GM23338 (cell line): Measurements from ENCODE around the gene RNLS. TPM values are rescaled to one million over a fixed set of nuclear protein-coding genes. Genes with fewer than 3 reads are reported as not detected.

Experiments
- ATAC-seq: fragments of 200-7000 bp; cut with Tn5 transposase; 3 replicates; pipeline ENCODE4 v1.9.1; 2020
- DNase-seq: peaks from one replicate; pipeline ENCODE4 v3.0.0-alpha.2; 2015; ENCODE audit warnings: low spot score
- H2AFZ ChIP-seq: fragments of 200-600 bp; sonication (generic); 2 replicates; pipeline ENCODE4 v1.8.0; 2016; ENCODE audit warnings: antibody characterized with exemption, mild to moderate bottlenecking, moderate library complexity
- H3F3A ChIP-seq: fragments of 200-600 bp; sonication (generic); replicated peaks from 2 replicates; pipeline ENCODE4 v1.8.0; 2017; ENCODE audit warnings: antibody characterized with exemption, mixed run types, low read depth
- H3K27ac ChIP-seq: fragments of 200-600 bp; sonication (generic); 2 replicates; pipeline ENCODE4 v1.6.1; 2016; ENCODE audit warnings: low read depth
- H3K27me3 ChIP-seq: fragments of 200-600 bp; sonication (generic); 2 replicates; pipeline ENCODE4 v1.8.0; 2016; ENCODE audit warnings: mild to moderate bottlenecking, mixed run types, moderate library complexity; ENCODE audit not compliant: insufficient read depth
- H3K36me3 ChIP-seq: fragments of 200-600 bp; sonication (generic); 2 replicates; pipeline ENCODE4 v1.8.0; 2016; ENCODE audit warnings: mild to moderate bottlenecking; ENCODE audit not compliant: insufficient read depth
- H3K4me1 ChIP-seq: fragments of 200-600 bp; sonication (generic); 2 replicates; pipeline ENCODE4 v1.8.0; 2016; ENCODE audit warnings: mild to moderate bottlenecking, moderate library complexity; ENCODE audit not compliant: insufficient read depth
- H3K4me2 ChIP-seq: fragments of 200-600 bp; sonication (generic); 2 replicates; pipeline ENCODE4 v1.7.1; 2017; ENCODE audit warnings: mixed run types
- H3K4me3 ChIP-seq: fragments of 200-600 bp; sonication (generic); 2 replicates; pipeline ENCODE4 v1.6.1; 2016; ENCODE audit warnings: mixed run types
- H3K79me2 ChIP-seq: fragments of 200-600 bp; sonication (generic); replicated peaks from 2 replicates; pipeline ENCODE4 v1.8.0; 2017; ENCODE audit warnings: mild to moderate bottlenecking; ENCODE audit not compliant: insufficient read depth
- H3K9me2 ChIP-seq: fragments of 200-600 bp; sonication (generic); 2 replicates; pipeline ENCODE4 v1.8.0; 2017; ENCODE audit not compliant: insufficient read depth
- H4K20me1 ChIP-seq: fragments of 200-600 bp; sonication (generic); replicated peaks from 2 replicates; pipeline ENCODE4 v1.8.0; 2017; ENCODE audit warnings: mild to moderate bottlenecking; ENCODE audit not compliant: insufficient read depth
- H3K27ac Mint-ChIP-seq: 2 replicates; pipeline ENCODE4 v1.8.0; 2020; ENCODE audit warnings: inconsistent platforms, mild to moderate bottlenecking, moderate library complexity, mixed read lengths
- H3K27me3 Mint-ChIP-seq: 3 replicates; pipeline ENCODE4 v1.8.0; 2022; ENCODE audit warnings: low read depth, mild to moderate bottlenecking, moderate library complexity, mixed read lengths, inconsistent platforms; ENCODE audit not compliant: insufficient read depth, poor library complexity
- H3K36me3 Mint-ChIP-seq: 3 replicates; pipeline ENCODE4 v1.8.0; 2021; ENCODE audit warnings: low read depth, mild to moderate bottlenecking, inconsistent platforms, moderate library complexity, mixed read lengths
- H3K4me1 Mint-ChIP-seq: 3 replicates; pipeline ENCODE4 v1.8.0; 2020; ENCODE audit warnings: mild to moderate bottlenecking, inconsistent platforms, mixed read lengths
- H3K4me3 Mint-ChIP-seq: 3 replicates; pipeline ENCODE4 v1.8.0; 2021; ENCODE audit warnings: moderate library complexity, mild to moderate bottlenecking, inconsistent platforms, mixed read lengths
- H3K9me3 Mint-ChIP-seq: 3 replicates; pipeline ENCODE4 v1.8.0; 2020; ENCODE audit warnings: moderate library complexity, mild to moderate bottlenecking, inconsistent platforms, mixed read lengths
- CREB1 ChIP-seq: fragments of 250-450 bp; sonication (Bioruptor Pico); IDR thresholded peaks from 2 replicates; pipeline ENCODE4 v1.5.0; 2020; ENCODE audit warnings: low read depth, mild to moderate bottlenecking, moderate library complexity
- EZH2 ChIP-seq: fragments of 200-600 bp; sonication (generic); IDR thresholded peaks from one replicate; pipeline ENCODE4 v1.8.0; 2017; ENCODE audit warnings: antibody characterized with exemption, mild to moderate bottlenecking, low read depth; ENCODE audit not compliant: unreplicated experiment
- EZH2phosphoT487 ChIP-seq: fragments of 200-600 bp; sonication (generic); IDR thresholded peaks from one replicate; pipeline ENCODE4 v1.8.1; 2018; ENCODE audit warnings: antibody characterized with exemption; ENCODE audit not compliant: unreplicated experiment
- JUNB ChIP-seq: IDR thresholded peaks from one replicate; pipeline ENCODE4 v1.6.1; 2016; ENCODE audit warnings: antibody characterized with exemption; ENCODE audit not compliant: unreplicated experiment
- NANOG ChIP-seq: IDR thresholded peaks from 2 replicates; pipeline ENCODE4 v1.6.1; 2016; ENCODE audit warnings: antibody characterized with exemption, borderline replicate concordance
- POLR2AphosphoS5 ChIP-seq: IDR thresholded peaks from 2 replicates; pipeline ENCODE4 v1.6.1; 2016; ENCODE audit warnings: antibody characterized with exemption, low read depth
- STAT1 ChIP-seq: IDR thresholded peaks from one replicate; pipeline ENCODE4 v1.6.1; 2016; ENCODE audit warnings: antibody characterized with exemption; ENCODE audit not compliant: unreplicated experiment
- ZNF114 ChIP-seq: fragments of 250-450 bp; sonication (Bioruptor Pico); IDR thresholded peaks from 2 replicates; pipeline ENCODE4 v1.5.0; 2020; ENCODE audit warnings: mild to moderate bottlenecking, moderate library complexity
- ZNF331 ChIP-seq: fragments of 250-450 bp; sonication (Bioruptor Pico); IDR thresholded peaks from 2 replicates; pipeline ENCODE4 v1.5.0; 2020; ENCODE audit warnings: low read depth, mild to moderate bottlenecking, moderate library complexity
- polyA plus RNA-seq: library from polyadenylated mRNA; unstranded; fragments of >200 nt; fragmentation: Nextera tagmentation; extraction: Ambion mirVana; gene quantifications from 2 replicates; pipeline ENCODE4 v1.2.1, GENCODE V29; 2016
- total RNA-seq: library from RNA; depleted of rRNA; stranded (reverse); fragments of >200 nt; shearing (Covaris generic); gene quantifications from 2 replicates; pipeline ENCODE4 v1.2.3, GENCODE V29; 2014
- TF ChIP-seq, protein P1 (sequence below), 2 experiments: fragments of 200-600 bp in 1 of 2; sonication (generic) in 1 of 2; conservative IDR thresholded peaks; 2 replicates each; pipeline versions ENCODE4 v1.5.1 to v1.6.1; 2016 to 2017; ENCODE audit warnings: antibody characterized with exemption in 2 of 2, low read depth in 2 of 2, mild to moderate bottlenecking in 2 of 2, moderate library complexity in 1 of 2
- TF ChIP-seq, protein P2 (sequence below): fragments of 250-450 bp; sonication (Bioruptor Pico); IDR thresholded peaks from 2 replicates; pipeline ENCODE4 v1.5.0; 2020; ENCODE audit warnings: mild to moderate bottlenecking, moderate library complexity
- TF ChIP-seq, protein P3 (sequence below): IDR thresholded peaks from 2 replicates; pipeline ENCODE4 v1.6.1; 2016; ENCODE audit warnings: antibody characterized with exemption
- TF ChIP-seq, protein P4 (sequence below): IDR thresholded peaks from one replicate; pipeline ENCODE4 v1.6.1; 2018; ENCODE audit warnings: antibody characterized with exemption; ENCODE audit not compliant: unreplicated experiment

RNLS gene
- total and polyA plus RNA-seq, 2 experiments from 2014 or later = 8.8 to 15.2 TPM

DNA sequence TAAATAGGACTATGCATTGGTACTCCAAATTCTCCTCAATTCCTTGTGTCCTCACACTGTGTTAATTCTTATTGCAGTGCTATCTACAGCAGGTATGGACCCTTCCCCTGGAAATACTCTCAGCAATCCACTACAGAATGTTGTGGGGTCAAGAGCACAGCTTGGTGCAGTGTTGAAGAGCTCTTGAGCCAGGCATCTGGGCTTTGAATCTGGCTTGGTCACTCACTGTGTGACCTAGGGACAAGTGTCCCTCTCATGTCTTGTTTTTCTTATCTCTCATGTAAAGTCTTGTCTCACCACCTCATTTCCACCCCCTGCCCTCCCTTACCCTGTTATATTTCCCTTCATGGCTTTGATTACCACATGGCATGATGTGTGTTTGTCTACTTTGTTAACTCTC is 159.4 kb downstream of the RNLS start:
- Histone ChIP-seq H3K36me3 (no peaks in the 10 kb centered on the region), H3K4me1 (no peaks in the 10 kb centered on the region), H3F3A (no peaks in the 10 kb centered on the region), H3K4me3 (no peak overlapping the region), H3K27ac (no peak overlapping the region), H3K9me2 (no peaks in the 10 kb centered on the region), H3K4me2 (no peak overlapping the region), H3K79me2 (no peaks in the 10 kb centered on the region), H2AFZ (no peak overlapping the region), H3K27me3 (no peaks in the 10 kb centered on the region), H4K20me1 (no peaks in the 10 kb centered on the region)
- ATAC-seq = no peak
- Mint-ChIP-seq H3K4me3 (no peak overlapping the region), H3K27me3 (no peaks in the 10 kb centered on the region), H3K36me3 (no peaks in the 10 kb centered on the region), H3K27ac (no peak overlapping the region), H3K9me3 (no peaks in the 10 kb centered on the region), H3K4me1 (peaks cover 8% of the 10 kb centered on the region; the same call in 2 of the 3 replicates)
- no peak for DNase-seq
- TF ChIP-seq, protein P1, sequence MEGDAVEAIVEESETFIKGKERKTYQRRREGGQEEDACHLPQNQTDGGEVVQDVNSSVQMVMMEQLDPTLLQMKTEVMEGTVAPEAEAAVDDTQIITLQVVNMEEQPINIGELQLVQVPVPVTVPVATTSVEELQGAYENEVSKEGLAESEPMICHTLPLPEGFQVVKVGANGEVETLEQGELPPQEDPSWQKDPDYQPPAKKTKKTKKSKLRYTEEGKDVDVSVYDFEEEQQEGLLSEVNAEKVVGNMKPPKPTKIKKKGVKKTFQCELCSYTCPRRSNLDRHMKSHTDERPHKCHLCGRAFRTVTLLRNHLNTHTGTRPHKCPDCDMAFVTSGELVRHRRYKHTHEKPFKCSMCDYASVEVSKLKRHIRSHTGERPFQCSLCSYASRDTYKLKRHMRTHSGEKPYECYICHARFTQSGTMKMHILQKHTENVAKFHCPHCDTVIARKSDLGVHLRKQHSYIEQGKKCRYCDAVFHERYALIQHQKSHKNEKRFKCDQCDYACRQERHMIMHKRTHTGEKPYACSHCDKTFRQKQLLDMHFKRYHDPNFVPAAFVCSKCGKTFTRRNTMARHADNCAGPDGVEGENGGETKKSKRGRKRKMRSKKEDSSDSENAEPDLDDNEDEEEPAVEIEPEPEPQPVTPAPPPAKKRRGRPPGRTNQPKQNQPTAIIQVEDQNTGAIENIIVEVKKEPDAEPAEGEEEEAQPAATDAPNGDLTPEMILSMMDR (conservative IDR thresholded peaks at IDR 0.05; ENCODE audit: low read depth in 2 of 2) = no peak
- TF ChIP-seq ZNF331 (CRISPR knock-in tag) (no peak), ZNF114 (CRISPR knock-in tag) (no peak), STAT1 (no peak), EZH2phosphoT487 (no peak), EZH2 (no peak), JUNB (no peak), POLR2AphosphoS5 (no peak), CREB1 (CRISPR knock-in tag) (no peak), NANOG (no peak)
- TF ChIP-seq, protein P2, sequence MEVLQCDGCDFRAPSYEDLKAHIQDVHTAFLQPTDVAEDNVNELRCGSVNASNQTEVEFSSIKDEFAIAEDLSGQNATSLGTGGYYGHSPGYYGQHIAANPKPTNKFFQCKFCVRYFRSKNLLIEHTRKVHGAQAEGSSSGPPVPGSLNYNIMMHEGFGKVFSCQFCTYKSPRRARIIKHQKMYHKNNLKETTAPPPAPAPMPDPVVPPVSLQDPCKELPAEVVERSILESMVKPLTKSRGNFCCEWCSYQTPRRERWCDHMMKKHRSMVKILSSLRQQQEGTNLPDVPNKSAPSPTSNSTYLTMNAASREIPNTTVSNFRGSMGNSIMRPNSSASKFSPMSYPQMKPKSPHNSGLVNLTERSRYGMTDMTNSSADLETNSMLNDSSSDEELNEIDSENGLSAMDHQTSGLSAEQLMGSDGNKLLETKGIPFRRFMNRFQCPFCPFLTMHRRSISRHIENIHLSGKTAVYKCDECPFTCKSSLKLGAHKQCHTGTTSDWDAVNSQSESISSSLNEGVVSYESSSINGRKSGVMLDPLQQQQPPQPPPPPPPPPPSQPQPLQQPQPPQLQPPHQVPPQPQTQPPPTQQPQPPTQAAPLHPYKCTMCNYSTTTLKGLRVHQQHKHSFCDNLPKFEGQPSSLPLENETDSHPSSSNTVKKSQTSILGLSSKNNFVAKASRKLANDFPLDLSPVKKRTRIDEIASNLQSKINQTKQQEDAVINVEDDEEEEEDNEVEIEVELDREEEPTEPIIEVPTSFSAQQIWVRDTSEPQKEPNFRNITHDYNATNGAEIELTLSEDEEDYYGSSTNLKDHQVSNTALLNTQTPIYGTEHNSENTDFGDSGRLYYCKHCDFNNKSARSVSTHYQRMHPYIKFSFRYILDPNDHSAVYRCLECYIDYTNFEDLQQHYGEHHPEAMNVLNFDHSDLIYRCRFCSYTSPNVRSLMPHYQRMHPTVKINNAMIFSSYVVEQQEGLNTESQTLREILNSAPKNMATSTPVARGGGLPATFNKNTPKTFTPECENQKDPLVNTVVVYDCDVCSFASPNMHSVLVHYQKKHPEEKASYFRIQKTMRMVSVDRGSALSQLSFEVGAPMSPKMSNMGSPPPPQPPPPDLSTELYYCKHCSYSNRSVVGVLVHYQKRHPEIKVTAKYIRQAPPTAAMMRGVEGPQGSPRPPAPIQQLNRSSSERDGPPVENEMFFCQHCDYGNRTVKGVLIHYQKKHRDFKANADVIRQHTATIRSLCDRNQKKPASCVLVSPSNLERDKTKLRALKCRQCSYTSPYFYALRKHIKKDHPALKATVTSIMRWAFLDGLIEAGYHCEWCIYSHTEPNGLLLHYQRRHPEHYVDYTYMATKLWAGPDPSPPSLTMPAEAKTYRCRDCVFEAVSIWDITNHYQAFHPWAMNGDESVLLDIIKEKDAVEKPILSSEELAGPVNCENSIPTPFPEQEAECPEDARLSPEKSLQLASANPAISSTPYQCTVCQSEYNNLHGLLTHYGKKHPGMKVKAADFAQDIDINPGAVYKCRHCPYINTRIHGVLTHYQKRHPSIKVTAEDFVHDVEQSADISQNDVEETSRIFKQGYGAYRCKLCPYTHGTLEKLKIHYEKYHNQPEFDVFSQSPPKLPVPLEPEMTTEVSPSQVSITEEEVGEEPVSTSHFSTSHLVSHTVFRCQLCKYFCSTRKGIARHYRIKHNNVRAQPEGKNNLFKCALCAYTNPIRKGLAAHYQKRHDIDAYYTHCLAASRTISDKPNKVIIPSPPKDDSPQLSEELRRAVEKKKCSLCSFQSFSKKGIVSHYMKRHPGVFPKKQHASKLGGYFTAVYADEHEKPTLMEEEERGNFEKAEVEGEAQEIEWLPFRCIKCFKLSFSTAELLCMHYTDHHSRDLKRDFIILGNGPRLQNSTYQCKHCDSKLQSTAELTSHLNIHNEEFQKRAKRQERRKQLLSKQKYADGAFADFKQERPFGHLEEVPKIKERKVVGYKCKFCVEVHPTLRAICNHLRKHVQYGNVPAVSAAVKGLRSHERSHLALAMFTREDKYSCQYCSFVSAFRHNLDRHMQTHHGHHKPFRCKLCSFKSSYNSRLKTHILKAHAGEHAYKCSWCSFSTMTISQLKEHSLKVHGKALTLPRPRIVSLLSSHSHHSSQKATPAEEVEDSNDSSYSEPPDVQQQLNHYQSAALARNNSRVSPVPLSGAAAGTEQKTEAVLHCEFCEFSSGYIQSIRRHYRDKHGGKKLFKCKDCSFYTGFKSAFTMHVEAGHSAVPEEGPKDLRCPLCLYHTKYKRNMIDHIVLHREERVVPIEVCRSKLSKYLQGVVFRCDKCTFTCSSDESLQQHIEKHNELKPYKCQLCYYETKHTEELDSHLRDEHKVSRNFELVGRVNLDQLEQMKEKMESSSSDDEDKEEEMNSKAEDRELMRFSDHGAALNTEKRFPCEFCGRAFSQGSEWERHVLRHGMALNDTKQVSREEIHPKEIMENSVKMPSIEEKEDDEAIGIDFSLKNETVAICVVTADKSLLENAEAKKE = no peak
- TF ChIP-seq, protein P3, sequence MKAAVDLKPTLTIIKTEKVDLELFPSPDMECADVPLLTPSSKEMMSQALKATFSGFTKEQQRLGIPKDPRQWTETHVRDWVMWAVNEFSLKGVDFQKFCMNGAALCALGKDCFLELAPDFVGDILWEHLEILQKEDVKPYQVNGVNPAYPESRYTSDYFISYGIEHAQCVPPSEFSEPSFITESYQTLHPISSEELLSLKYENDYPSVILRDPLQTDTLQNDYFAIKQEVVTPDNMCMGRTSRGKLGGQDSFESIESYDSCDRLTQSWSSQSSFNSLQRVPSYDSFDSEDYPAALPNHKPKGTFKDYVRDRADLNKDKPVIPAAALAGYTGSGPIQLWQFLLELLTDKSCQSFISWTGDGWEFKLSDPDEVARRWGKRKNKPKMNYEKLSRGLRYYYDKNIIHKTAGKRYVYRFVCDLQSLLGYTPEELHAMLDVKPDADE = no peak
- TF ChIP-seq, protein P4, sequence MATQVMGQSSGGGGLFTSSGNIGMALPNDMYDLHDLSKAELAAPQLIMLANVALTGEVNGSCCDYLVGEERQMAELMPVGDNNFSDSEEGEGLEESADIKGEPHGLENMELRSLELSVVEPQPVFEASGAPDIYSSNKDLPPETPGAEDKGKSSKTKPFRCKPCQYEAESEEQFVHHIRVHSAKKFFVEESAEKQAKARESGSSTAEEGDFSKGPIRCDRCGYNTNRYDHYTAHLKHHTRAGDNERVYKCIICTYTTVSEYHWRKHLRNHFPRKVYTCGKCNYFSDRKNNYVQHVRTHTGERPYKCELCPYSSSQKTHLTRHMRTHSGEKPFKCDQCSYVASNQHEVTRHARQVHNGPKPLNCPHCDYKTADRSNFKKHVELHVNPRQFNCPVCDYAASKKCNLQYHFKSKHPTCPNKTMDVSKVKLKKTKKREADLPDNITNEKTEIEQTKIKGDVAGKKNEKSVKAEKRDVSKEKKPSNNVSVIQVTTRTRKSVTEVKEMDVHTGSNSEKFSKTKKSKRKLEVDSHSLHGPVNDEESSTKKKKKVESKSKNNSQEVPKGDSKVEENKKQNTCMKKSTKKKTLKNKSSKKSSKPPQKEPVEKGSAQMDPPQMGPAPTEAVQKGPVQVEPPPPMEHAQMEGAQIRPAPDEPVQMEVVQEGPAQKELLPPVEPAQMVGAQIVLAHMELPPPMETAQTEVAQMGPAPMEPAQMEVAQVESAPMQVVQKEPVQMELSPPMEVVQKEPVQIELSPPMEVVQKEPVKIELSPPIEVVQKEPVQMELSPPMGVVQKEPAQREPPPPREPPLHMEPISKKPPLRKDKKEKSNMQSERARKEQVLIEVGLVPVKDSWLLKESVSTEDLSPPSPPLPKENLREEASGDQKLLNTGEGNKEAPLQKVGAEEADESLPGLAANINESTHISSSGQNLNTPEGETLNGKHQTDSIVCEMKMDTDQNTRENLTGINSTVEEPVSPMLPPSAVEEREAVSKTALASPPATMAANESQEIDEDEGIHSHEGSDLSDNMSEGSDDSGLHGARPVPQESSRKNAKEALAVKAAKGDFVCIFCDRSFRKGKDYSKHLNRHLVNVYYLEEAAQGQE = no peak
